Right atrium auricular region (tissue), 2 donors: ENCODE data around the gene COX7C. TPM values are rescaled to one million over a fixed set of nuclear protein-coding genes. Genes with fewer than 3 reads are reported as not detected.
"Not testable (repeated sequence)": the region's sequence is repeated elsewhere in the genome, so short reads cannot be mapped to it uniquely, and the experiment has no call there.

Experiments used
- DNase-seq: peaks from one replicate; pipeline ENCODE4 v3.0.0-alpha.2; 2019; ENCODE audit warnings: low spot score
- H3K27ac ChIP-seq, 2 donors: fragments of 200-600 bp; sonication (generic); 1 replicate in 1 of 2; 2 replicates in 1 of 2; pipeline ENCODE4 v1.5.1; 2016 to 2019
- H3K27me3 ChIP-seq, 2 donors: fragments of 200-600 bp; sonication (generic); one replicate each; pipeline versions ENCODE4 v1.5.1 to v1.6.0; 2017 to 2019
- H3K36me3 ChIP-seq: fragments of 200-600 bp; sonication (generic); one replicate; pipeline ENCODE4 v1.5.1; 2016
- H3K4me1 ChIP-seq, 2 donors: fragments of 200-600 bp; sonication (generic); one replicate each; pipeline versions ENCODE4 v1.5.1 to v1.6.0; 2017 to 2019
- H3K4me3 ChIP-seq, 2 donors: fragments of 200-600 bp; sonication (generic); 1 replicate in 1 of 2; 2 replicates in 1 of 2; pipeline ENCODE4 v1.5.1; 2017 to 2019; ENCODE audit warnings: mild to moderate bottlenecking in 1 of 2, moderate library complexity in 1 of 2
- H3K9me3 ChIP-seq, 2 donors: fragments of 200-600 bp; sonication (generic); one replicate each; pipeline ENCODE4 v1.5.1; 2019
- total RNA-seq, 2 donors: library from RNA; depleted of rRNA; stranded (reverse); fragments of >200 nt; gene quantifications; one replicate each; pipeline ENCODE4 v1.1.0, GENCODE V29; 2016
- TF ChIP-seq, protein P1 (sequence below), 2 donors: fragments of 200-600 bp; sonication (generic); IDR thresholded peaks; one replicate each; pipeline ENCODE4 v1.5.1; 2019; ENCODE audit warnings: antibody characterized with exemption in 2 of 2

Gene COX7C
- total RNA-seq, 2 donors from 2014 or later = 873 to 942 TPM

DNA sequence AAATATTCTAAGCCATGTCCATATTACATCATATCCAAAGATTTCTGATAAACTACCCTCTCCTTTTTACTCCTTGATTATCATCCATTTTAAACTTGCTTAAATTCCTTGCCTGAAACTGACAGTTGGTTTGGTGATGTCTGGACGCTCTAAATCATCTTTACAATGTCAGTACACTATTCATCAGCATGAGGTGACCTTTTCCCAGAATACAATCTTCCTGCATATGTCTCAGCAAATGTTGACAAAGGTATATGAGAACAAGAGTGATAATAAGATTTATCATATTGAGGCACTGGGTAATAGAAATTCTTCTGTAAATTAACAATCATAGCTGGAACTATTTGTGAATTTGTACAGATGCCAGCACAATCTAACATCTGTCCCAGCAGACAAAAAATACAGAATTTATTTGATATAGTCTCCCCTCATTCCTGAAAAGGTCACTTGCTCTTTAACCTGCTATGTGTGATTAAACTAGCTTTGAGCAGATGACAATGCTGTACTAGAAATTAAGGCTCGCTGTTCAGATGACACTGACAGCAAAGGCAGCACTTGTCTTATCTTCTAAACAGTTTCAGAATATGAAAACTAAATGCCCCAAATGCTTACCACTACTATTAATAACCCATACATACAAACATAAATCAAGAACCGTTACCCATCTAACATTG, 32.2 kb downstream of the COX7C start:
- H3K4me3 ChIP-seq = no peak overlapping the region
- no peaks in the 10 kb centered on the region for H3K4me1 ChIP-seq
- H3K27me3 ChIP-seq = no peaks in the 10 kb centered on the region
- no peaks in the 10 kb centered on the region for H3K9me3 ChIP-seq
- no peak overlapping the region for H3K27ac ChIP-seq
- H3K36me3 ChIP-seq = no peaks in the 10 kb centered on the region
- TF ChIP-seq, protein P1, sequence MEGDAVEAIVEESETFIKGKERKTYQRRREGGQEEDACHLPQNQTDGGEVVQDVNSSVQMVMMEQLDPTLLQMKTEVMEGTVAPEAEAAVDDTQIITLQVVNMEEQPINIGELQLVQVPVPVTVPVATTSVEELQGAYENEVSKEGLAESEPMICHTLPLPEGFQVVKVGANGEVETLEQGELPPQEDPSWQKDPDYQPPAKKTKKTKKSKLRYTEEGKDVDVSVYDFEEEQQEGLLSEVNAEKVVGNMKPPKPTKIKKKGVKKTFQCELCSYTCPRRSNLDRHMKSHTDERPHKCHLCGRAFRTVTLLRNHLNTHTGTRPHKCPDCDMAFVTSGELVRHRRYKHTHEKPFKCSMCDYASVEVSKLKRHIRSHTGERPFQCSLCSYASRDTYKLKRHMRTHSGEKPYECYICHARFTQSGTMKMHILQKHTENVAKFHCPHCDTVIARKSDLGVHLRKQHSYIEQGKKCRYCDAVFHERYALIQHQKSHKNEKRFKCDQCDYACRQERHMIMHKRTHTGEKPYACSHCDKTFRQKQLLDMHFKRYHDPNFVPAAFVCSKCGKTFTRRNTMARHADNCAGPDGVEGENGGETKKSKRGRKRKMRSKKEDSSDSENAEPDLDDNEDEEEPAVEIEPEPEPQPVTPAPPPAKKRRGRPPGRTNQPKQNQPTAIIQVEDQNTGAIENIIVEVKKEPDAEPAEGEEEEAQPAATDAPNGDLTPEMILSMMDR (IDR thresholded peaks at IDR 0.05) = no peak
- no peak for DNase-seq

DNA sequence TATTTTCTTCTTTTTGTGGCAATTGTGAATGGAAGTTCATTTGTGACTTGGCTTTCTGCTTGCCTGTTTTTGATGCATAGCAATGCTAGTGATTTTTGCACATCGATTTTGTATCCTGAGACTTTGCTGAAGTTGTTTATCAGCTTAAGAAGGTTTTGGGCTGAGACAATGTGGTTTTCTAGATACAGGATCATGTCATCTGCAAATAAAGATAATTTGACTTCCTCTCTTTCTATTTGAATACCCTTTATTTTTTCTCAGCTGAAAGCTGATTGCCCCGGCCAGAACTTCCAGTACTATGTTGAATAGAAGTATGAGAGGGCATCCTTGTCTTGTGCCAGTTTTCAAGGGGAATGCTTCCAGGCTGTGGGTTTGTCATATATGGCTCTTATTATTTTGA, 43.0 kb downstream of the COX7C start:
- not testable (repeated sequence) for H3K4me3 ChIP-seq, H3K9me3 ChIP-seq, H3K27ac ChIP-seq, H3K4me1 ChIP-seq, H3K27me3 ChIP-seq, DNase-seq, H3K36me3 ChIP-seq

DNA sequence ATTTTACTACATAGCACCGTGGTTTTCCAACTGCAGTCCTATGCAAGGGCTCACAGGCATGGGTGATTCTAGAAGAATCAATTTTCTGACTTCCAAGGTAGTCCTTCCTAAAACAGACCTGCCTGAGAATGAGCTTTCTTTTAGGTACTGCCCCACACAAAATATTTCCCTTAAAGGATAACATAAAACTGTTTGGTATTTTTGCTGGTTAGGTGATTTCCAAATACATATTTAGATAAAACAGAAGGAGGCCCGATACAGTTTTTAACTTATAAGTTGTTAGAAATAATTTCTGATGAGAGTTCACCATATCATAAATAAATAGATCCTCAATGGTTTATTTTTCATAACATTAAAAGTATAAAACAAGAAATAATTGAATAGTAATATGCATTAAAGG, 46.4 kb downstream of the COX7C start:
- TF ChIP-seq, protein P1 (IDR thresholded peaks at IDR 0.05) = no peak
- H3K27me3 ChIP-seq = no peaks in the 10 kb centered on the region
- H3K9me3 ChIP-seq = peaks cover 0 to 4% of the 10 kb centered on the region in 2 donors
- no peak for DNase-seq
- H3K4me3 ChIP-seq = no peak overlapping the region
- H3K4me1 ChIP-seq = no peaks in the 10 kb centered on the region
- no peaks in the 10 kb centered on the region for H3K36me3 ChIP-seq
- H3K27ac ChIP-seq = no peak overlapping the region

DNA sequence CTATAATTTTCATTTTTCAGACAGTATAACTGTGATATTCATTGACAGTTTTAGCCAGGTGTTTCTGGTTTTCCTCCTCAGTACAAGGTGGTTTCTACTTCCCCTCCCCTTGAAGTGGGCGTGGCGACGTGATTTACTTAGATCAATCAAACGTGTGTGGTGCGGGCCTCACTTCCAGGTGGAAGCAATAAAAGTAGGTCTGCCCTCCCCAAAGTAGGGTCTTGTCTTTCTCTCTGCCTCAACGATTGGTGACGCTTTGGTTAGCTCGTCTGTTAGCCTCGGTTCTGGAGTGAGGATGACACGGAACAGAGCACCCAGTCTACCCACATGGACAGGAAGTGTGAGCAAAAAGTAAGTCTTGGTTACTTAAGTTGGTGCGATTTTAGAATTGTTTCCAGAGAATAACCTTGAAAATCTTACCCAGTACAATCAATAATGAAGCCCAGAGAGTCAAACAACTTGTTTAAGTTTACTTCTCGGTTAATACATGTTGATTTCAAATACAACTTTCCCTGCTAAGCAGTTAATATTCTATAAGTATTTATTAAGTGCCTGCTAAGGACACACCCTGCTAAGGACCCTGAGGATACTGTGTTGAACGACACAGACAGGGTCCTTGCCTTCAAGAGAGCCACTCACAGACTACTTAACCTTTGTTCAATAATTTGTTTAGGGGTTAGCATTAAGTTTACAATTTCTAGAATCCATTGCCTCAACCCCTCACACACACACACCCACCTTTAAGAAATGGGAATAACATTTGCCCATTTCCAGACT, 48.4 kb downstream of the COX7C start:
- TF ChIP-seq, protein P1 (IDR thresholded peaks at IDR 0.05) = no peak
- Histone ChIP-seq H3K27ac (no peak overlapping the region), H3K36me3 (no peaks in the 10 kb centered on the region), H3K4me3 (no peak overlapping the region), H3K27me3 (no peaks in the 10 kb centered on the region), H3K9me3 (no peaks in the 10 kb centered on the region), H3K4me1 (no peaks in the 10 kb centered on the region)
- no peak for DNase-seq

DNA sequence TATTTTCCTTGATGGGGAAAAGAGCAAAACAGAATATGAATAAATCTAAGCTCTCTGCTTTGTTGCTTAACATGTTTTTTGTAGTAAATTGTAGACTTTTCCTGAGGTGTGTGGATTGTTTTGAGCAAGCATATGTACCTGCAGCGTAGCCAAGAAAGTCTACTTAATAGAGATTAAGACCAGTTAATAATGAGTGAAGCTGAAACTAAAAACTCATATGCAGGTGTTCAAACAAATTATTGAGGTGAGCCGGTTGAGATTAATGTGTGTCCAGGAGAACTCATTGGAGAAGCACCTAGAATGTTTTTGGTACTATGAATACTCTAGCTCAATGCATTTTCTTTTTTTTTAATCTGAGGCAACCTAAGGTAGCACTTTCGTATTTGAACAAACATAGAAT, 49.2 kb downstream of the COX7C start:
- H3K9me3 ChIP-seq = no peaks in the 10 kb centered on the region
- no peak overlapping the region for H3K4me3 ChIP-seq
- H3K36me3 ChIP-seq = no peaks in the 10 kb centered on the region
- no peak for DNase-seq
- H3K27me3 ChIP-seq = no peaks in the 10 kb centered on the region
- TF ChIP-seq, protein P1 (IDR thresholded peaks at IDR 0.05) = no peak
- no peak overlapping the region for H3K27ac ChIP-seq
- H3K4me1 ChIP-seq = no peaks in the 10 kb centered on the region
